Pons (tissue), 1 donor: ENCODE results near the gene PPP1R16B.

Source experiments
- DNase-seq: peaks from one replicate; pipeline ENCODE4 v3.0.0-alpha.2; 2016; ENCODE audit warnings: low spot score

The PPP1R16B gene

DNA sequence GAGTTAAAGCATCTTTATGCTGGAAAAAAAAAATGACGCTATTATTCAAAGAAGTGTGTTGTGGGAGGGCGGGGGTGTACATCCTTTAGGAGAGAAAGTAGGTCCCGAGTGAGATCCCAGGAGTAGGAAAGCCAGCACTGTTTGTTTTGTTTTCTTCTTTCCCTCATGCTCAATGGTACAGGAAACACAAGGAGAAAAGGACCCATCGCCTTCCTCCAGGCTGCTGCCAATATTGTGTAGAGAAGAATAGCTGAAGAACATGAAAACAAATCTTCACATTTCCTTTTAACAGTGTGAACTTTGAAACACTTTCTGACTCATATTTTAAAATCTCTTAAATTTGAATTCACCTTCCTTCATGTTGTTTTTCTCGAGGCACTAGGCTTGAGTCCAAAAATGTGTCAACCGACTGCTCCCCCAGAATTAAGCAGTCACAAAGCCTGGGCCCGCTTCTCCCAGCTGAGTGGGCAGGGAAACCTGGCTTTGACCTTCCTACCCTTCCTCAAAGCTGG lies 22.3 kb downstream of the PPP1R16B start:
- DNase-seq = no peak

DNA sequence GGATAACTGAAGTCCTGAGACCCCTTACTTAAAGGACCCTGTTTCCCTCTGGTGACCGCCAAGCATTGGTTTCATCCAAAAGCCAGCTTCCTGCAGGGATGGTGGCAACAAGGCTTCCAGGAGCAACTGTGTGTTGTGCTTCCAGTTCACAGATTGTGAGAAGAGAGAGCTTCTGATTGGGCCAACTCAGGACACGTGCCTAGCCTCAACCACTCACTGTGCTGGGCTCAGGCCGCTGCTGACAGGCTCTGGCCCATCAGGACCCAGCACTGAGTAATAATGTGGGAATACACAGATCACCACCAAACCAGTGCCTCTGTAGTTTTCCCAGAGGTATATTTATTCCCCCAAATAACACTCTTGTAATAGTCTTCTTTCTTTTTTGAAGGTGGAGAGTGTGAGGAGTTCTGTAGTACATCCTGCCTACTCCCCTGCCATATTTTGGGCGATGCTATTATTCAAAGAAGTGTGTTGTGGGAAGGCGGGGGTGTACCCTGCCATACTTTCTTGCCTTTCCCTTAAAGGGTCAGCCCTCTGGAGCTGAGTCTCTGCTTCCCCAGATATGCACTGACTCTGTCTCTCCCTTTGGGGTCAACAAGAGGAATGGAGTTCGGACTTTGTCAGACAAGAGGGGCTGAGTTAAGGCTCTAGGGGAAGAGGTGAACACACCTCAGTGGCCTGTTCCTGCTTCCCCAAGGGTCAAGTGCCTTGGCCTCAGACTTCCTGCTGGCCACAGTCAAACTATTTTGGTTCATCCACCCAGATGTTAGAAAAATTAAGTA lies 23.2 kb downstream of the PPP1R16B start:
- no peak for DNase-seq

DNA sequence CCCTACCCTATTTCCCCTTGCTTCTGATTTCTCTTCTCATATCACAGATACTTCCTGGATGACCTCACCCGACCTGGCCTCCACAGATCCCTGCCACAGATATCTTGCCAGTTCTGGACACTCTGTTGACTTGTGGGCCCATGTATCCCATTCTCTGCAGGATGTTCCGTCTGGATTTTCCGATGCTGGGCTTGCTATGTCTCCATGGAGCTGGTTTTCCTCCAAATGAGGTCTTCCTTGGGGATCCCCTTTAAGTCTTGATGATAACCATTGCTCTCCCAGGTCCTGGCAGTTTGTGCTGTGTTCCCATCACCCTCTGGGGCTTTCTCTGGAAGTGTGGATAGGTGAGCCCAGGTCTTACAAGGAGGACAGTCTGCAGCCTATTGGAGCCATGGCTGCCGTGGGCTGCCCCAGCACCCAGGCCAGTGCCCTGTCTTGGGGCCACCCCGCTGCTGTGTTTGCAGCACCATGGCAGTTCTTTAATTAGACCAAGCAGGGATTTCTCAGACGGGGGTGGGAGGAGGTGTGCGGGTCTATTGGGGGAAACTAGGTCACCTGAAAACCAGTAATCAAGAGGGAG lies 23.9 kb downstream of the PPP1R16B start:
- no peak for DNase-seq

DNA sequence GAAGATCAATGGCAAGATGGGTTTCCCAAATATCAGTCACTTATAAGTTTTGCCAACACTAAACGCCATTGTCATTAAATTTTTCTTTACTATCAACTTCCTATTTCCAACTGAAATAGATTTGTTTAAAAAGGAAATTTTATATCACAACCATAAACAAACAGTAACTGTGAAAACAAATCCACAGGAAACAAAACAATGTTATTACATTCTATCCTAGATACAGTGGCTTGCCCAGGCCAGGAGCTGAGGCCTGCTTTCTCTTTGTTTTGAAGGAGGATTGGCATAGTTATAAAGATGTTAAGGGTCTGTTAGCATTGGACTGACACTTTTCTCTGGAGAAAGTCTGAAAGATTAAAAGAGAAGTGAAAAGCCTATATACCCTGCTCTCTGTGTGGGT lies 24.9 kb downstream of the PPP1R16B start:
- no peak for DNase-seq

DNA sequence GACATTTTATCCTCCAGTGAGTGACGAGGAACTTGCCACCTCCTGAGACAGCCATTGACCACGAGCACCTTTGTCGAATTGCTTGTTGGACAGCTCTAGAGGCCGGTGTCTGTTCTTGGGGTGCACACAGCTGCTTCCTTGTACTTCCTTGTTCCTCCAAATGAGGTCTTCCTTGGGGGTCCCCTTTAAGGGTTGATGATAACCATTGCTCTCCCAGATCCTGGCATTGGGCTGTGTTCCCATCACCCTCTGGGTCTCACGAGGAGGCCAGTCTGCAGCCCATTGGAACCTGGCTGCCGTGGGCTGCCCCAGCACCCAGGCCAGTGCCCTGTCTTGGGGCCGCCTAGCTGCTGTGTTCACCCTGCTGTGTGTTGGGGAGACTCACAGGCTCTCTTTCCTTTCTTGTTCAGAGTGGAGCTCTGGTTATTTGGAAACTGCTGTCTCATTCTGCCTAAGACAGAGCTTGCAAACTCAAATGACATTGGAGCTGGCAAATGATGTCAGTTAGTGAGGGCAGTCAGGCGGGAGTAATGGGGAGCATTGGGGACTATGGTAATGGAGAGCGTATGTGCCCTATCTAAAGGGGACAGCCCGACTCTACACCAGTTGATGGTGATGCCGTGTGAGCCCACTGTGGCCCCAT lies 25.7 kb downstream of the PPP1R16B start:
- DNase-seq = no peak

DNA sequence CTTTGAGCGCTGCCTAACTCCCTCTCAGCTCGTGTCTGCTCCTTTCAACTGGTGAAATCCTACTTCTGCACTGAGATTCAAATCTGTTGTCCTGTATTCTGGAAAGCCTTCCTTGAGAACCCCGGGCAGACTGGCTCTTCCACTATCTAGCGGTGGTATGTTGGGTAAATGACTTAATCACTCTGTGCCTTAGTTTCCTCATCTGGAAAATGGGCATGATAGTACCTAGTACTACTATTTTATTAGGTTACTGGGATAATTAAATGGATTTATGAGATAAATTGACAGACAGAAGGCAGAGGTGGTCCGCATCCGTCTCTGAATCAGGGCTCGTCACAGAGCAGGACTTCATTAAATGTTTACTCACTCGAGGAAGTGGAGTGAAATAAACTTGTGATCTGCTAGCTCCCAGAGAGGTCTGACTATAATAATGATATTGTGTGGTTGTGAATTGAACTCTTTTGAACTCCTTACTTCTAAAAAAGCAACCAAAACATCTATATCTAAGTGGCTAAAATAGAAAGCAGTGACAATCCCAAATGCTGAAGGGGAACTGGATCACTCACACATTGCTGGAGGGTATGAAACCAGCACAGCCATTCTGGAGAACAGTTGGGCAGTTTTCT lies 26.6 kb downstream of the PPP1R16B start:
- no peak for DNase-seq

DNA sequence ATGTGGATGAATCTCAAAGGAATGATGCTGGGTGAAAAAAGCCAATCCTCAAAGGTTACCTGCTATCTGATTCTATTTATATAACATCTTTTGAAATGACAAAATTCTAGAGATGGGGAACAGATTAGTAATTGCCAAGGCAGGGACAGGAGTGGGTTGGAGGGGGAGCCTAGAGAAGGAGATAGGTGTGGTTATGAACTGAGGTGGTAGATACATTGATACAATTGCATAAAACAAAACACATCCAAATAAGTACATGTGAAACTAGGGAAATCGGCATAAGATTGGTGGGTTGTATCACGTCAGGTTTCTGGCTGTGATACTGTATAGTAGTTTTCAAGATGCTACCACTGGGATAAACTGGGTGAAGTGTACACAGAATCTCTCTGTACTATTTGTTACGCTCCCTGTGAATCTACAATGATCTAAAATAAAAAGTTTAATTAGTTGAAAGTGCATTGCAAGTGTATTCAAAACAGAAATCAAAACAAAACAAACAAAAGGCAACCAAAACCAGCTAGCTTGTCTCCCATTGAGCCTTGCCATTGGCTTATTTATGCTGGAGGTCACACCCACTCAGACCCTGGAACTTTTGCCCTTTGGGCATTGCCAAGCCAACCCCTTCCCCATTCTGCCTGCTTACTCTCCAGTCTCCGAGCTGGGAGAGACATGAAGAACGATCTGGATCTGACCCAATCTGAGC lies 27.8 kb downstream of the PPP1R16B start:
- no peak for DNase-seq

DNA sequence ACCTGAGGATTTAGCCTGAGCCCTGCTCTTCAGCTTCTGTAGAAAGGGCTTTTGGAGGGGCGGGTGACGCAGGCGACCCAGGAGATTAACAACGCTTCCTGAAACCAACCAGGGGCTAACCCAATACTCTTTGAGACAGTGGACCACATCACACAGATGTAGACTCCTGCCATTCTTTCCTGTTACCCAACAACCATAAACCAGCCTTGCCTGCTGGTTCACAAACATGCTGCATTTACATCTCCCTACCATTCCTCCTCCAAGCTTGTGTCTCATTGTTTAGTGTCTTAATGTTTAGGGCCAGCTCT lies 28.3 kb downstream of the PPP1R16B start:
- DNase-seq = no peak

DNA sequence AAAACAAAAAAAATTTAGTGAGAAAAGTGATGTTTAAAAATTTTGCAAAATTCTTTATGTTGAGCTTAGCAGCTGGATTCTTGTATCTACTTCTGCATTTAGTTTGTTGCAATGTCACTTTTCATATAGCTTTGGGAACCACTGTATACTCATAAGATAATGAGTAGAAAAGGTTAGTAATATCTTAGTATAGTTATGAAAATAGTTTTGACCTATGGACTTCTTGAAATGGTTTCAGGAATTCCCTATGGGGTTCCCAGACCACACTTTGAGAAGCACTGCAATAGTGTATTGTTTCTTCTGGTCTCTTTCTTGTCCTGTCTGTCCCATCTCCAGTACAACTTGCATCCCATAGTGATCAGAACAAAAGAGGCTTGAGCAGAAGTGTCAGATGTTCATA lies 29.4 kb downstream of the PPP1R16B start:
- no peak for DNase-seq

DNA sequence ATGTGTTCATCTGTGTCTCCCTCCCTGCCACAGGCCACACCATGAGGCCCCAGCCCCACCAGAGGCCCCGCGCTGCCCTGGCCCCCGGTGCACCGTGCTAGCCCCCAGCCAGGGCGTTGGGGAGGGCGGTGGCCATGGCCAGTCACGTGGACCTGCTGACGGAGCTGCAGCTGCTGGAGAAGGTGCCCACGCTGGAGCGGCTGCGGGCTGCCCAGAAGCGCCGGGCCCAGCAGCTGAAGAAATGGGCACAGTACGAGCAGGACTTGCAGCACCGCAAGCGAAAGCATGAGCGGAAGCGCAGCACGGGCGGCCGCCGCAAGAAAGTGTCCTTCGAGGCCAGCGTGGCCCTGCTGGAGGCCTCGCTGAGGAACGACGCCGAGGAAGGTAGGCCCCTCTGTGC lies 30.3 kb downstream of the PPP1R16B start:
- no peak for DNase-seq

DNA sequence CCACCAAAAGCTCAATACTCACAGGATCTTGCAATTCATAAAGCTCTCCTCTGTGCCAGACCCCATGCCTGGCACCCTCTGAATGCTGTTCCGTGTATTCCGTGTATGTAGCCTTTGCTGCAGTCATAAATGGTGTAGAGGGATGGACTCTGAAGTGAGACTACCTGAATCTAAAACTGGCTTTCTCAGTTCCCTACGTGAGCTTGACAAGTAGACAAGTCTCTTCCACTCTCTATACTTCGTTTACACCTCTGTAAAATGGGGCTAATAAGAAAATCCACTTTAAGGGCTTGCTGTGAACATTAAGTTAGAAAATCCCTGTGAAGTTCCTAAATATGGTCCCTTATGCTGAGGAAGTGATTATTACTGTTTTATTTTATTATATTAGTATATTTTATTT lies 31.5 kb downstream of the PPP1R16B start:
- DNase-seq = no peak

DNA sequence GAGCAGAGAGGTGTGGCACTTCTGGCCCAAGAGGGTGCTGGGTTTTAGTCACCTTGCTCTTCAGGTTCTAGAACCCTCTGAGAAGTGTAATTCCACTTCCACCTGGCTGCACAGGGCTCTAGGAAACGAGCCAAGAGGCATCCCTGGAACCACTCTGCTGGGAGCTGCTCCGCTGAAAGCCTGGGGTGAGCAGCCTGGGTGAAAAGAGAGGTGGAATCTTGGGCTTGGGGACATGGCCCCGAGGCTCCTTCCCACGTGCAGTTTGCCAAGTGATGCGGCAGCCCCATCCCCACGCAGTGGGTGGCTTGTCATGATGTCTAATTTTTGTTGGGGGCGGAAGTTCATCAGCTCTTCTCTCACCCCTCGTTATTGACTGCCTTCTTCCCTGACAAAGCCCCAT lies 32.8 kb downstream of the PPP1R16B start:
- DNase-seq = no peak

DNA sequence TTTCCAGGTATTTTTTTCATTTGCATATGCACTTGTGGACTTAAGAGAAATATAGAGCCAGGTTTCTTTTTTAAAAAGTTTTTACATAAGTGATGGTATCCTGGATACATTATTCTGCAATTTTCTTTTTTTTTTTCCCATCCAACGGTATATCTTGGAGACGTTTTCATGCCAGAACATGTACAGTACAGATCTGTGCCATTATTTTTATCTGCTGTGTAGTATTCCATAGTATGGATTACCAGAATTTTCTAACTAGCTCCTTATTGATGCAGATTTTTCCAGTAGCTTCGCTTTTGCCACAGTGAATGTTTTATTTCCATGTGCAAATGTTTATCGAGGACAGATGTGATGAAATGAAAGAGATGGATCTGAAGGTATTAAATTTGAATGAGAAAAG lies 34.1 kb downstream of the PPP1R16B start:
- DNase-seq = no peak

DNA sequence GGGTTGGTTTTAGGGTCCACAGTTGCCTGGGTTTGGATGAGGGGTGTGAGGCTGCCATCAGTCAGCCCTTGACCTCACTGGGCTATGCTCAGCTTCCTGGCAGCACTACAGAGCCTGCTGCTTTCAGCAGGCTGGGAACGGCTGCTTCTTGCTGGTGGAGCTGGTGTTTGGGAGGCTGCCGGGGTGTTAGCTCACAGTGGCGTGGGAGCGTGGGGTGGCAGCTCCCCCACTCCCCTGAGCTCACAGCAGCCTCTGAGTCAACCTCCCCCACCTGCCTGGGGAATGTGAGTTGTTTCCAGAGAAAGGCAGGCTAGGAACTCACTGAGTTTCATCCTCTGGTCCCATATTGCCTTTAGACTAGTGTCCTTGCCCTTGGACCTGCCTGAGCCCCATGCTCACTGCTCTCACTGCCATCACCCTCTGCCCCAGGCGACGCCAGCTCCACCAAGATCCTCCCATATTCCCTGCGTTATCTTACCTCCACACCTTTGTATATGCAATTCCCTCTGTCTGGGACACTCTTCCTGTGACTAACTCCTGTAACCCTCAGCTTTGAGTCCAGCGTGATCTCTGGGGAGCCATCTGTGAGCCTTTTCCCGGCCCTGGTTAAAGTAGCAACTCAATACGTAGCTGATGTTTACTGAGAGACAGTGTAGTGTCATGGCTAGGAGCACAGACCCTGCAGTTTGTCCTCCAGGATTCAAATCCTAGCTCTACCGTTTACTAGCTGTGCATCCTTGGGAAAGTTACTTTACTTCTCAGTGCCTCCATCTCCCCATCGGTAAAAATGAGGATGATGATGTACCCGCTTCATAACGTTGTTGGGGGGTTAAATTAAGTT lies 34.8 kb downstream of the PPP1R16B start:
- no peak for DNase-seq

DNA sequence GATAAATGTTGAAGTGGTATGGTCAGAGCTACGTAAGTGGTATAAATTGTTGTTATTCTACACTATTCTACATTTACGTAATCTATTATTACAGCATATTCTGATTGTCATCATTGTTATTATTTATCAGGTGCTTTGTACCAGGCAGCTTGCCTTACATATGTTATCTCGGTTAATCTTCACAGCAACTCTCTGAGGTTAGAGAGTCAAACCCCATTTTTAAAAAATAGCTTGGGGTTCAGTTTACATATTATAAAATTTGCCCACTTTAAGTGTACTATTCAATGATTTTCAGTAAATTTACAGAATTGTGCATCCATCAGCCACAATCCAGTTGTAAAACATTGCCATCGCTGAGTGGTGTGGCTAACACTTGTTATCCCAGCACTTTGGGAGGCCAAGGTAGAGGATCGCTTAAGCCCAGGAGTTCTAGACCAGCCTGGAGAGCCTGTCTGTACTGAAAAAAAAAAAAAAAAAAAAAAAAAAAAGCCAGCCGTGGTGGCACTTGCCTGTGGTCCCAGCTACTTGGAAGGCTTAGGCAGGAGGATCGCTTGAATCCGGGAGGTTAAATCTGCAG lies 35.5 kb downstream of the PPP1R16B start:
- DNase-seq = no peak

DNA sequence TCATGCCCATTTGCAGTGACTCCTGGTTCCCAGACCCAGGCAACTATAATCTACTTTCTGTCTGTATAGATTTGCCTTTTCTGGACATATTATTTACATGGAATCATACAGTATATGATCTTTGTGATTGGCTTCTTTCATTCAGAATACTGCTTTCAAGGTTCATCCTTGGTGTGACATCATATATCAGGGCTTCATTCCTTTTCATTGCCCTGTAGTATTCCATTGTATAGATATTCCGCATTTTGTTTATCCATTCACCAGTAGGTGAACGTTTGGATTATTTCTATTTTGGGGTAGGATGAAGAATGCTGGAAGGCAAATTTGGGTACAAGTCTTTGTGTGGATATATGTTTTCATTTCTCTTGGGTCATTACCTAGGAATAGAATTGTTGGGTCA lies 36.1 kb downstream of the PPP1R16B start:
- no peak for DNase-seq

DNA sequence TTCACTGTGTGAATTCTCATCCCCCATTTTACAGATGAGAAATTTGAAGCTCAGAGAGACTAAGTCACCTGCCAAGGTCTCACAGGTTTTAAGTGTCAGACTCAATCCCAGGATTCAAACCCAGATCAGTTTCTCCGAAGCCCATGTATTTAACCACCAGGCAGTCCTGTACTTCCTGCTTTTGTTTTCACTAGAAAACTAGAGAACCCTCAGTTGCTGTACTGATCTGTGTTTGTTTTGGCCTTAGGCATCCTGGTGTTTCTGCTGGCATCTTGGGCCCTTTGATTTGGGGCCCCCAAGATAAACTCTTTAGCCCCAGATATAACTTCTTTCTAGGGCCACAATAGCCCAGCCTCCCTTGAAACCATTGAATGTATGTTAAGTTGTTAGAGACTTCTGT lies 36.5 kb downstream of the PPP1R16B start:
- DNase-seq = no peak

DNA sequence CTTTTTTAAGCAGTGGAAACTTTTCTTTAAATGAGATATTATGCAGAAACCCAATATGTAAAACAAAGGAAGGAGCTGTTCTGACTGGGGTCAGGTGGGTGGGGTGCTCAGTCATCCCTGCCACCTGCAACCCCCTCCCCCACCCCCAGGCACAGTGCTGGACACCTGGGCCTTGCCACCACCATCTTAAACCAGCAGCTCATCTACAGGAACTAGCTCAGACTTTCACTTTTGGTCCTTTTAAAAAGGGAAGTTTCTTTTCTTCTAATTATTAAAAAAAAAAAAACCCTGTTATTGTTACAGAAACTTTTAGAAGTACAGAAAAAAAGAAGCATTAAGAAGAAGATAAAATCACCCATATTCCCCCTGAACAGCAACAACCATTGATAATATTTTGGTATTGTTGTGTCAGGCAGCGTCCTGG lies 37.1 kb downstream of the PPP1R16B start:
- DNase-seq = no peak

DNA sequence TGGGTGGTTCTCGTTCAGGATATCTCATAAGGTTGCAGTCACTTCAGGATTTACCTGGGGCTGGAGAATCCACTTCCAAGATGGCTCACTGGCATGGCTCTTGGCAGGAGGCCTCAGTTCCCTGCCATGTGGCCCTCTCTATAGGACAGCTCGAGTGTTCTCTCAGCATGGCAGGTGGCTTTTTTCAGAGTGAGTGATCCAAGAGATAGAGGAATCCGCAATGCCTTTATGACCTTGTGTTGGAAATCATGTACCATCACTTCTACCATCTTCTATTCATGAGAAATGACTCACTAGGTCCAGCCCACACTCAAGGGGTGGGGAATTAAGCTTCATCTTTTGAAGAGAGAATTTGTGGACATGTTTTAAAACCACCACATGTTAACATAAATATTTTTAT lies 37.8 kb downstream of the PPP1R16B start:
- DNase-seq = no peak

DNA sequence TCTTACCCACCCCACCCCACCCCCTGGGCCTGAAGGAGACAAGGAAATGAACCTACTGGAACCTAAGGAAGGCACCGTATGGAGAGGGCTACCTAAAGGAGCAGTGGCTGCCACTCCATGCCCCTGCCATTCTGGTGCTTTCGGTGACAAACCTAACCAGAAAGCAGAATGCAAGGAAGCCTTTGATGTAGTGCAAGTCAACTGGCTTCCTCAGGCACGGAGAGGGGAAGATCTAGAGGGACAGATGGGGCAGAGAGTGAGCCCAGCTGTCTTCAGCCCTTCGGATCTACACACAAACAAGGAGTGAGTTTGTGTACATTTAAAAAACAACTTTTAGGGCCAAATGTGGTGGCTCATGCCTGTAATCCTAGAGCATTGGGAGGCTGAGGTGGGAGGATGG lies 39.5 kb downstream of the PPP1R16B start:
- no peak for DNase-seq

DNA sequence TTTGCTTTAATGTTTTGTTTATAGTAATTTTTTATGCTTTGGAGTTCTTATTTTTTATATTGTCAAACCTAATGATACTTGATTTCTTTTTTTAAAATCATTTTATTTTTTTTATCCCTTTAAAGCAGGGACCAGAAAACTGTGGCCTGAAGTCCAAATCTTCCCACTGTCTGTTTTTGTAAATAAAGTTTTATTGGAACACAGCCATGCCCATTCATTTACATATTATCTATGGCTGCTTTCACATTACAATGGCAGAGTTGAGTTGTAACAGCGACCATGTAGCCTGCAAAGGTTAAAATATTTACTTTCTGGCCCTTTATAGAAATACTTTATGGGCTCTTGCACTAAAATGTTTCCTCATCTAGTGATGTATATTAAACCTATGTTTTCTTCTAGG lies 42.3 kb downstream of the PPP1R16B start:
- no peak for DNase-seq
